HCEC 1CT (cell line): ENCODE measurements around the gene CLEC1A.
A peak's percentile ranks its signal among the peaks of the same experiment; 100 is the strongest.

Experiments
- DNase-seq: peaks from one replicate; pipeline ENCODE4 v3.0.0-alpha.2; 2017

CLEC1A gene

GRCh38 chr12:10097521-10097920, 1.3 kb downstream of the CLEC1A start:
- DNase-seq, result no peak

GRCh38 chr12:10095971-10096370, 2.8 kb downstream of the CLEC1A start:
- DNase-seq, result no peak

GRCh38 chr12:10094646-10095395, 4.0 kb downstream of the CLEC1A start:
- DNase-seq, result no peak

- DNase-seq, result no peak
These were observed 9.6 kb downstream of the CLEC1A start for GRCh38 chr12:10088955-10089900.

- DNase-seq, result no peak
These were observed 10.8 kb downstream of the CLEC1A start for GRCh38 chr12:10088031-10088430.

GRCh38 chr12:10086387-10086786, 12.4 kb downstream of the CLEC1A start:
- no peak for DNase-seq

- no peak for DNase-seq
These were observed 14.1 kb downstream of the CLEC1A start for GRCh38 chr12:10084733-10085132.

- DNase-seq, result no peak
These were observed 16.5 kb downstream of the CLEC1A start for GRCh38 chr12:10082117-10082874.

- DNase-seq, result no peak
These were observed 23.3 kb downstream of the CLEC1A start for GRCh38 chr12:10075451-10075850.

GRCh38 chr12:10073261-10073660, 25.5 kb downstream of the CLEC1A start:
- DNase-seq, result no peak

- no peak for DNase-seq
These were observed 26.7 kb downstream of the CLEC1A start for GRCh38 chr12:10072131-10072530.

GRCh38 chr12:10070380-10070779, 28.4 kb downstream of the CLEC1A start:
- DNase-seq, result no peak

- DNase-seq, result no peak
These were observed 28.8 kb downstream of the CLEC1A start for GRCh38 chr12:10069976-10070375.

- peak; percentile 56 for DNase-seq
These were observed 29.7 kb downstream of the CLEC1A start for GRCh38 chr12:10069099-10069498.

- no peak for DNase-seq
These were observed 30.1 kb downstream of the CLEC1A start for GRCh38 chr12:10068644-10069043.

GRCh38 chr12:10067942-10068341, 30.8 kb downstream of the CLEC1A start:
- no peak for DNase-seq

GRCh38 chr12:10067264-10067663, 31.5 kb downstream of the CLEC1A start:
- no peak for DNase-seq

GRCh38 chr12:10065241-10065640, 33.5 kb downstream of the CLEC1A start:
- no peak for DNase-seq

GRCh38 chr12:10058387-10058786, 40.4 kb downstream of the CLEC1A start:
- no peak for DNase-seq

- DNase-seq, result no peak
These were observed 46.4 kb downstream of the CLEC1A start for GRCh38 chr12:10052193-10052913.

- DNase-seq, result no peak
These were observed 50.3 kb downstream of the CLEC1A start for GRCh38 chr12:10048526-10048925.

- no peak for DNase-seq
These were observed 56.6 kb downstream of the CLEC1A start for GRCh38 chr12:10042167-10042566.
